DMS 273 (cell line): Measurements from ENCODE around the gene IL16.

ENCODE experiments used
- DNase-seq: peaks from one replicate; lab custom pipeline; 2025; ENCODE audit not compliant: unreplicated experiment; lab: John Stamatoyannopoulos, UW

IL16 gene

GRCh38 chr15:81273200-81273599, 76.5 kb downstream of the IL16 start:
- DNase-seq, result no peak

- DNase-seq, result no peak
These were observed 77.2 kb downstream of the IL16 start for GRCh38 chr15:81273855-81274254.

GRCh38 chr15:81274255-81274654, 77.6 kb downstream of the IL16 start:
- no peak for DNase-seq

- peak; percentile 82 for DNase-seq
These were observed 78.4 kb downstream of the IL16 start for GRCh38 chr15:81274931-81275707.

GRCh38 chr15:81275711-81276392, 79.2 kb downstream of the IL16 start:
- DNase-seq, result no peak

GRCh38 chr15:81276967-81277366, 80.3 kb downstream of the IL16 start:
- DNase-seq, result no peak

- DNase-seq, result no peak
These were observed 81.2 kb downstream of the IL16 start for GRCh38 chr15:81277851-81278250.

GRCh38 chr15:81278306-81279029, 81.8 kb downstream of the IL16 start:
- DNase-seq, result no peak

- no peak for DNase-seq
These were observed 83.2 kb downstream of the IL16 start for GRCh38 chr15:81279621-81280485.

- peak; percentile 35 for DNase-seq
These were observed 84.2 kb downstream of the IL16 start for GRCh38 chr15:81280696-81281455.

GRCh38 chr15:81281456-81281735, 84.7 kb downstream of the IL16 start:
- DNase-seq, result no peak

- no peak for DNase-seq
These were observed 85.3 kb downstream of the IL16 start for GRCh38 chr15:81281766-81282605.

GRCh38 chr15:81282606-81282895, 85.9 kb downstream of the IL16 start:
- DNase-seq, result no peak

GRCh38 chr15:81282911-81283310, 86.2 kb downstream of the IL16 start:
- no peak for DNase-seq

- DNase-seq, result no peak
These were observed 87.8 kb downstream of the IL16 start for GRCh38 chr15:81284256-81285031.

- DNase-seq, result no peak
These were observed 88.8 kb downstream of the IL16 start for GRCh38 chr15:81285461-81285860.

- DNase-seq, result no peak
These were observed 90.0 kb downstream of the IL16 start for GRCh38 chr15:81286621-81287121.

GRCh38 chr15:81288040-81288439, 91.4 kb downstream of the IL16 start:
- no peak for DNase-seq

- DNase-seq, result no peak
These were observed 91.9 kb downstream of the IL16 start for GRCh38 chr15:81288616-81289015.
